Ishikawa (cell line): ENCODE data around the gene DYNLRB1.

ENCODE experiments used
- CEBPB ChIP-seq: IDR thresholded peaks from 2 replicates; pipeline ENCODE4 v1.6.1; 2012
- CREB1 ChIP-seq: IDR thresholded peaks from 2 replicates; pipeline ENCODE4 v1.6.1; 2012; ENCODE audit warnings: low read depth
- EGR1 ChIP-seq: IDR thresholded peaks from 2 replicates; pipeline ENCODE4 v1.6.1; 2012
- EP300 ChIP-seq: IDR thresholded peaks from 2 replicates; pipeline ENCODE4 v1.6.1; 2012; ENCODE audit warnings: borderline replicate concordance
- FOXM1 ChIP-seq: IDR thresholded peaks from 2 replicates; pipeline ENCODE4 v1.6.1; 2012; ENCODE audit warnings: low read depth, borderline replicate concordance
- RAD21 ChIP-seq: IDR thresholded peaks from 2 replicates; pipeline ENCODE4 v1.6.1; 2012; ENCODE audit warnings: low read depth
- REST ChIP-seq: IDR thresholded peaks from 2 replicates; pipeline ENCODE4 v1.6.1; 2012; ENCODE audit warnings: low read depth, mild to moderate bottlenecking

- no peak for TF ChIP-seq RAD21
- no peak for TF ChIP-seq EP300
- no peak for TF ChIP-seq REST
- no peak for TF ChIP-seq FOXM1
- TF ChIP-seq CEBPB = no peak
- no peak for TF ChIP-seq EGR1
- TF ChIP-seq CREB1 = no peak
These were observed 15.5 kb downstream of the DYNLRB1 start for GRCh38 chr20:34531608-34532265.
